ENCODE data around the gene TMEM132D. TPM values are rescaled to one million over a fixed set of nuclear protein-coding genes. Genes with fewer than 3 reads are reported as not detected.

TMEM132D gene
- polyA plus RNA-seq, 1 donor from 2014 or later = 1.3 TPM

GRCh38 chr12:129069886-129070285 lies 833.9 kb downstream of the TMEM132D start:
- TF ChIP-seq TAF1 (IDR thresholded peaks at IDR 0.05; ENCODE audit: low read depth) (no peak), CTCF (IDR thresholded peaks at IDR 0.05; ENCODE audit: poor library complexity, severe bottlenecking) (peak; percentile 19)
- H3K9ac ChIP-seq (ENCODE audit: low read length) = no peak overlapping the region
- H3K36me3 ChIP-seq (ENCODE audit: insufficient read depth, low read length) = no peaks in the 10 kb centered on the region
- H3K9me3 ChIP-seq (ENCODE audit: low read length) = no peaks in the 10 kb centered on the region
- no peak overlapping the region for H3K4me2 ChIP-seq (ENCODE audit: low read length)
- peaks cover 6% of the 10 kb centered on the region for H3F3A ChIP-seq (ENCODE audit: insufficient read depth, low read length, poor library complexity, severe bottlenecking)
- H3K79me2 ChIP-seq (replicated peaks; ENCODE audit: insufficient read depth, low read length) = no peaks in the 10 kb centered on the region
- no peak overlapping the region for H3K27ac ChIP-seq (ENCODE audit: low read length)
- H3K4me3 ChIP-seq (ENCODE audit: low read length) = no peak overlapping the region
- H3K27me3 ChIP-seq (ENCODE audit: insufficient read depth, low read depth, low read length) = no peaks in the 10 kb centered on the region
- no peaks in the 10 kb centered on the region for H4K20me1 ChIP-seq (ENCODE audit: insufficient read depth)
- no peaks in the 10 kb centered on the region for H3K9me2 ChIP-seq (ENCODE audit: insufficient read depth, low read length)
- H2AFZ ChIP-seq (ENCODE audit: low read depth, low read length) = no peak overlapping the region

GRCh38 chr12:129068684-129069083 lies 835.1 kb downstream of the TMEM132D start:
- Histone ChIP-seq H3F3A (ENCODE audit: insufficient read depth, low read length, poor library complexity, severe bottlenecking) (peaks cover 6% of the 10 kb centered on the region), H3K4me2 (ENCODE audit: low read length) (no peak overlapping the region), H3K27me3 (ENCODE audit: insufficient read depth, low read depth, low read length) (no peaks in the 10 kb centered on the region), H3K36me3 (ENCODE audit: insufficient read depth, low read length) (no peaks in the 10 kb centered on the region), H3K4me3 (ENCODE audit: low read length) (no peak overlapping the region), H3K9me2 (ENCODE audit: insufficient read depth, low read length) (no peaks in the 10 kb centered on the region), H3K9me3 (ENCODE audit: low read length) (no peaks in the 10 kb centered on the region), H4K20me1 (ENCODE audit: insufficient read depth) (no peaks in the 10 kb centered on the region), H3K27ac (ENCODE audit: low read length) (no peak overlapping the region), H3K9ac (ENCODE audit: low read length) (no peak overlapping the region), H2AFZ (ENCODE audit: low read depth, low read length) (no peak overlapping the region), H3K79me2 (replicated peaks; ENCODE audit: insufficient read depth, low read length) (no peaks in the 10 kb centered on the region)
- TF ChIP-seq CTCF (IDR thresholded peaks at IDR 0.05; ENCODE audit: poor library complexity, severe bottlenecking) = no peak
- no peak for TF ChIP-seq EP300 (conservative IDR thresholded peaks at IDR 0.05; ENCODE audit: poor library complexity, severe bottlenecking)
- no peak for TF ChIP-seq REST (IDR thresholded peaks at IDR 0.05; ENCODE audit: borderline replicate concordance)
- no peak for TF ChIP-seq RAD21 (conservative IDR thresholded peaks at IDR 0.05)
- no peak for TF ChIP-seq EZH2 (IDR thresholded peaks at IDR 0.05; ENCODE audit: borderline replicate concordance, insufficient read depth, low read length, poor library complexity, severe bottlenecking)
- no peak for TF ChIP-seq MXI1 (conservative IDR thresholded peaks at IDR 0.05; ENCODE audit: poor library complexity, severe bottlenecking)
- no peak for TF ChIP-seq SMC3 (conservative IDR thresholded peaks at IDR 0.05; ENCODE audit: poor library complexity)
- no peak for TF ChIP-seq POLR2AphosphoS5 (IDR thresholded peaks at IDR 0.05)
- no peak for TF ChIP-seq TAF1 (IDR thresholded peaks at IDR 0.05; ENCODE audit: low read depth)

Measured in neural cell (in vitro differentiated cells).